Osteocyte (in vitro differentiated cells): ENCODE measurements around the gene TM7SF2. TPM values are rescaled to one million over a fixed set of nuclear protein-coding genes. Genes with fewer than 3 reads are reported as not detected.
A peak's percentile ranks its signal among the peaks of the same experiment; 100 is the strongest.

Source experiments
- DNase-seq: peaks from one replicate; pipeline ENCODE4 v3.0.0; 2021; ENCODE audit warnings: mixed read lengths; ENCODE audit not compliant: unreplicated experiment; ENCODE audit errors: extremely low spot score
- H3K27ac Mint-ChIP-seq: one replicate; pipeline ENCODE4 v1.8.0; 2021; ENCODE audit warnings: mild to moderate bottlenecking, mixed read lengths; ENCODE audit not compliant: unreplicated experiment
- H3K27me3 Mint-ChIP-seq: one replicate; pipeline ENCODE4 v1.8.0; 2021; ENCODE audit warnings: mixed read lengths; ENCODE audit not compliant: unreplicated experiment
- H3K36me3 Mint-ChIP-seq: one replicate; pipeline ENCODE4 v1.8.0; 2021; ENCODE audit warnings: mixed read lengths; ENCODE audit not compliant: unreplicated experiment
- H3K4me1 Mint-ChIP-seq: one replicate; pipeline ENCODE4 v1.8.0; 2021; ENCODE audit warnings: mixed read lengths; ENCODE audit not compliant: unreplicated experiment
- H3K4me3 Mint-ChIP-seq: one replicate; pipeline ENCODE4 v1.8.0; 2021; ENCODE audit warnings: mild to moderate bottlenecking, moderate library complexity, mixed read lengths; ENCODE audit not compliant: unreplicated experiment
- H3K9me3 Mint-ChIP-seq: one replicate; pipeline ENCODE4 v1.8.0; 2021; ENCODE audit warnings: mixed read lengths; ENCODE audit not compliant: unreplicated experiment
- total RNA-seq: library from RNA; stranded (reverse); gene quantifications from 2 replicates; pipeline ENCODE4 v1.2.1, GENCODE V29; 2021
- TF ChIP-seq, protein P1 (sequence below): fragments of 200-600 bp; sonication (generic); IDR thresholded peaks from 2 replicates; pipeline ENCODE4 v1.5.0; 2021; ENCODE audit warnings: antibody characterized with exemption, mild to moderate bottlenecking, moderate library complexity

Gene TM7SF2
- total RNA-seq, 1 donor from 2014 or later = 13.6 TPM

DNA sequence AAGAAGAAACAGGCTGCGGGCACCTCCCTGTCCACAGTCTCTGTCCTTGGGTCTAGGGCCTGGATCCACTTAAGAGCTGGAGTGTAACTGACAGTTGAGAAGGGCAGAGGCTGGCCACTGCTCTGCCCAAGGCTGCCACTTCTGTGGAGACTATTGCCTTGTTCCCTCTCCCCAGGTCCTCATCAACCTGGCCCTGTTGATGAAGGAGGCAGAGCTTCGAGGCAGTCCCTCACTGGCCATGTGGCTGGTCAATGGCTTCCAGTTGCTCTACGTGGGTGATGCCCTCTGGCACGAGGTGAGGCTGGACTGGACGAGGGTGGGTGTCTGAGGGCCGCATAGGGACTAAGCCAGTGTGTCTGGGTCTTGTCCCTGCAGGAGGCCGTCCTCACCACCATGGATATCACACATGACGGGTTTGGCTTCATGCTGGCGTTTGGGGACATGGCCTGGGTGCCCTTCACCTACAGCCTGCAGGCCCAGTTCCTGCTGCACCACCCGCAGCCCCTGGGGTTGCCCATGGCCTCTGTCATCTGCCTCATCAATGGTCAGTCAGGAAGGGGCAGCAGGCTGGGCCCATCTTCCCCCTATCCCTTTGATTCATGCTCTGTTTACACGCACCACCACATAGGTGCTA, 3.0 kb downstream of the TM7SF2 start:
- Mint-ChIP-seq H3K27me3 (no peaks in the 10 kb centered on the region), H3K27ac (no peak overlapping the region), H3K4me3 (no peak overlapping the region)

DNA sequence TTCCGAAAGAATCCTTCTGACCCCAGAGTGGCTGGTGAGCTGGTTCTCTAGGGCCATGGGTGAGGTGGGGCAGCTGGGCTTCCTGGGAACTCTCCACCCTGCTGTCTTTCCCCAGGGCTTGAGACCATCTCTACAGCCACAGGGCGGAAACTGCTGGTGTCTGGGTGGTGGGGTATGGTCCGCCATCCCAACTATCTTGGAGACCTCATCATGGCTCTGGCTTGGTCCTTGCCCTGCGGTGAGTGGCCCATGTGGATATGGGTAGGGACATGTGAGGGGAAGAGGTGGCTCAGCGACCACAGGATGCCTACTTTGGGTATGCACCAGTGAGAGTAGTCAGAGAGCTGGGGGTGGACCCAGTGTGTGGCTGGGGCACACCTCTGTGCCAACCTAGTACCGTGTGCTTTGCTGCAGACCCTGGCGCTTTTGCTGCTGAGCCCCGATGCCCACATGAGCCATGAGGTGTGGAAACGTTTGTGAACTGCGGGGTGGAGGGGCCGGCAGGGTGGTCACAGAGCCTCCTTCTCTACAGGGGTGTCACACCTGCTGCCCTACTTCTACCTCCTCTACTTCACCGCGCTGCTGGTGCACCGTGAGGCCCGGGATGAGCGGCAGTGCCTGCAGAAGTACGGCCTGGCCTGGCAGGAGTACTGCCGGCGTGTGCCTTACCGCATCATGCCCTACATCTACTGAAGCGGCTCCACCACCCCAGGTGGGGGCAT, 3.9 kb downstream of the TM7SF2 start:
- Mint-ChIP-seq H3K36me3 (peaks cover 15% of the 10 kb centered on the region), H3K4me1 (peaks cover 26% of the 10 kb centered on the region), H3K27me3 (no peaks in the 10 kb centered on the region), H3K9me3 (no peaks in the 10 kb centered on the region), H3K4me3 (no peak overlapping the region), H3K27ac (no peak overlapping the region)
- no peak for DNase-seq
- TF ChIP-seq, protein P1, sequence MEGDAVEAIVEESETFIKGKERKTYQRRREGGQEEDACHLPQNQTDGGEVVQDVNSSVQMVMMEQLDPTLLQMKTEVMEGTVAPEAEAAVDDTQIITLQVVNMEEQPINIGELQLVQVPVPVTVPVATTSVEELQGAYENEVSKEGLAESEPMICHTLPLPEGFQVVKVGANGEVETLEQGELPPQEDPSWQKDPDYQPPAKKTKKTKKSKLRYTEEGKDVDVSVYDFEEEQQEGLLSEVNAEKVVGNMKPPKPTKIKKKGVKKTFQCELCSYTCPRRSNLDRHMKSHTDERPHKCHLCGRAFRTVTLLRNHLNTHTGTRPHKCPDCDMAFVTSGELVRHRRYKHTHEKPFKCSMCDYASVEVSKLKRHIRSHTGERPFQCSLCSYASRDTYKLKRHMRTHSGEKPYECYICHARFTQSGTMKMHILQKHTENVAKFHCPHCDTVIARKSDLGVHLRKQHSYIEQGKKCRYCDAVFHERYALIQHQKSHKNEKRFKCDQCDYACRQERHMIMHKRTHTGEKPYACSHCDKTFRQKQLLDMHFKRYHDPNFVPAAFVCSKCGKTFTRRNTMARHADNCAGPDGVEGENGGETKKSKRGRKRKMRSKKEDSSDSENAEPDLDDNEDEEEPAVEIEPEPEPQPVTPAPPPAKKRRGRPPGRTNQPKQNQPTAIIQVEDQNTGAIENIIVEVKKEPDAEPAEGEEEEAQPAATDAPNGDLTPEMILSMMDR = no peak

More for the DNA sequence above, 3.0 kb downstream of the TM7SF2 start:
- Mint-ChIP-seq H3K36me3 (peaks cover 9% of the 10 kb centered on the region), H3K9me3 (no peaks in the 10 kb centered on the region), H3K4me1 (peaks cover 30% of the 10 kb centered on the region)
- no peak for DNase-seq
- TF ChIP-seq, protein P1 = no peak

DNA sequence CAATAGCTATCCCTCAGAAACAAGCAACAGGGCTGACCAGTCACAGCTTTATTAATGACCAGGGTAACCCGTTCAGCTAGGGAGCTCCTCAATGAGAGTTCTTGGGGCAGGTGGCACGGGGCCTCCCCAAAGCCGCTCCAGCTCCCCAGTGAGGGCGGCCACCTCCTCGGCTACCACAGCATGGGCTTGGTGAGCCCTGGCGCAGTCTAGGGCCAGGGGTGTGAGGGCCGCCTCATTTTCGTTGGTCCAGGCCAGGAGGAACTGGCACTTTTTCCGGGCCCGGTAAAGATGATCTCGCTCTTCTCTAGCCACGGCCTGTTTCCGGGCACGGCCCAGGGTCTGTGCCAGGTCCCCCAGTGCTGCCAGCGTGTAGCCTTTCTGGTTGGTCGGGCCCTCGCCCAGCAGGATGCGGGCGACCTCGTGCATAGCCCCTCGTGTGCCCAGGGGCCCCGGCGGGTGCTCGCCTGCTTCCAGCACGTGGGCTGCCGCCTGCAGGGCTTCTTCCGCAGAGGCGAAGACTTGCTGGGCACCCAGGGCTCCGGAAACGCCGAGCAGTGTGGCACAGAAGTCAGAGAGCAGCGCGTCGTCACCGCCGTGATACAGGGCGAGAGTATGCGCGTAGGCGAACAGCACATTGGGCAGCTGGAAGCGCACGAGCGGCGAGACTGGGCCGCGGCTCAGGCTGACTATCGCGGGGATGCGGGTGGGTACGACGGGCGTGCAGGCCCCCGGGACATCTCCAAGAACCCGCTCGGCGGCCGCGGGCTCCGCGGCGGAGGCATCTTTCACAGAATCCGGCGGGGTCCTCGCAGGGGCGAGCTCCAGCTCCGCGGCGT, 4.9 kb downstream of the TM7SF2 start:
- H3K36me3 Mint-ChIP-seq = peaks cover 15% of the 10 kb centered on the region

DNA sequence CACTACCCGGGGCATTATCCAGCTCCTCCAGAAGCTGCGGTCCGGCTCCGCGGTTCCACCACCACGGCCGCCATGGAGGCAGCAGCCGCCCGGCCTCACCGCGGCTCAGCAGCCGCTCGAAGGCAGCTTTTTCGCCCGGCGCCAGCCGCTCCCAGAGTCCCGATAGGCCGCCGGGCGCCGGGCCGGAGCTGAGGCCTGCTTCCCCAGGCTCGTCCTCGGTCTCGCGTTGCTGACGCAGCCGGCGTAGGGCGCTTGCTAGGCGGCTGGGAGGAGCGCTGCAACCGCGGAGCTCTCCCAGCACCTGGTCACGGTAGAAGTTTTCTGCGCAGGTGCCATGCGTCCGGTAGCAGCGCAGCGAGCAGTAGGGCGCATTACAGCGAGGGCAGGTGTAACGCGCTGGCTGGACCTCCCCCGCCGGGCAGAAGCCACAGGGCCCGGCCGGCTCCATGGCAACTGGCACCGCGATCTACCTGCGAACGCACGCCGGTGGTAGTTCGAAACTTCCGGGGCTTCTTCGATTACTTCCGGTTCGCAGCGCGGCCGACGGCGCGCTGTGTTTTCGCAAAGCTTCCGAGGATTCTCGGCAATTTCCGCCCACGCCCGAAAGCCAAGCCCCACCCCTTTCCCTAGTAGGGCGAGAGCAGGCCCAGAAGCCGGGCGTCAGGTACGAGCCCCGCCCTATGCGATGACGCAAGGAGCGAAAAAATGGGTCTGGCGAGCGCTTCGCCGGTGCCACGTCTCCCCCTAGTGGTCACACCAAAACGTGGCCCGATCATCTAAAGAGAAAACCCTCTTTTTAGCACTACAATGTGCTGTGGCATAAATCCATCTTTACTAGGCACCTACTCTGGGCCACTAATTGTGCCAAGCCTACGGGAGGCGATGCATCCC, 5.8 kb downstream of the TM7SF2 start, which contains the start of gene ZNHIT2:
Gene ZNHIT2 (minus strand): TSS at position 496 of the 891 bp plus-strand sequence. CDS start 48 bp downstream, at position 448.
- TF ChIP-seq, protein P1 = peak; percentile 93
- Mint-ChIP-seq H3K4me1 (peaks cover 34% of the 10 kb centered on the region), H3K36me3 (peaks cover 16% of the 10 kb centered on the region), H3K4me3 (peak within 1 kb of the TSS; percentile 86), H3K27ac (peak within 1 kb of the TSS; percentile 85), H3K27me3 (no peaks in the 10 kb centered on the region), H3K9me3 (no peaks in the 10 kb centered on the region)
- peak; percentile 100 for DNase-seq

More for the DNA sequence above, 4.9 kb downstream of the TM7SF2 start:
- Mint-ChIP-seq H3K27ac (peak overlapping the region; percentile 83), H3K4me3 (peak overlapping the region; percentile 86), H3K4me1 (peaks cover 33% of the 10 kb centered on the region), H3K27me3 (no peaks in the 10 kb centered on the region), H3K9me3 (no peaks in the 10 kb centered on the region)
- TF ChIP-seq, protein P1 = no peak
- no peak for DNase-seq
